Gastrocnemius medialis (tissue), 4 donors: ENCODE data around the gene CYSLTR2. TPM values are rescaled to one million over a fixed set of nuclear protein-coding genes. Genes with fewer than 3 reads are reported as not detected.

ENCODE experiments used
- ATAC-seq, 2 donors: fragments of 150-250 bp; one replicate each; pipeline ENCODE4 v1.9.1; 2016
- DNase-seq, 2 donors: peaks; one replicate each; pipeline ENCODE4 v3.0.0-alpha.2; 2019
- H3K27ac ChIP-seq, 4 donors: fragments of 200-600 bp; sonication (generic); 1 replicate in 1 of 4; 2 replicates in 3 of 4; pipeline ENCODE4 v1.5.1; 2016 to 2018; ENCODE audit warnings: mild to moderate bottlenecking in 2 of 4, moderate library complexity in 1 of 4
- H3K27me3 ChIP-seq, 3 donors: fragments of 200-600 bp; sonication (generic) in 2 of 3; 1 replicate in 1 of 3; 2 replicates in 2 of 3; pipeline versions ENCODE4 v1.5.1 to v1.6.0; 2016 to 2019; ENCODE audit warnings: mild to moderate bottlenecking in 1 of 3, moderate library complexity in 1 of 3
- H3K36me3 ChIP-seq, 2 donors: fragments of 200-600 bp; sonication (generic) in 1 of 2; one replicate each; pipeline ENCODE4 v1.5.1; 2017 to 2018
- H3K4me1 ChIP-seq, 2 donors: fragments of 200-600 bp; sonication (generic) in 1 of 2; one replicate each; pipeline ENCODE4 v1.5.1; 2016 to 2017; ENCODE audit warnings: mild to moderate bottlenecking in 2 of 2
- H3K4me3 ChIP-seq, 4 donors: fragments of 200-600 bp; sonication (generic) in 3 of 4; 1 replicate in 1 of 4; 2 replicates in 3 of 4; pipeline ENCODE4 v1.5.1; 2016 to 2019; ENCODE audit warnings: mild to moderate bottlenecking in 2 of 4
- H3K9me3 ChIP-seq, 3 donors: fragments of 200-600 bp; sonication (generic) in 2 of 3; 1 replicate in 1 of 3; 2 replicates in 2 of 3; pipeline ENCODE4 v1.5.1; 2016 to 2019
- POLR2A ChIP-seq, 2 donors: fragments of 450-650 bp; IDR thresholded peaks; one replicate each; pipeline ENCODE4 v1.6.1; 2017; ENCODE audit warnings: antibody characterized with exemption in 2 of 2, mild to moderate bottlenecking in 2 of 2, moderate library complexity in 2 of 2
- in situ Hi-C, 4 donors: fragments of 200-750 bp; cut with MboI; loops; one replicate each; pipeline versions ENCODE4 v1.15.0 to v1.8.0; 2017; ENCODE audit warnings: low sequenced_read_pairs in 4 of 4
- intact Hi-C: fragments of 100-400 bp; cut with DNase I; formaldehyde crosslinking; loops from one replicate; pipeline ENCODE4 v1.15.1; 2023; ENCODE audit warnings: low total_unique reads
- total RNA-seq, 4 donors: library from RNA; depleted of rRNA; stranded (reverse); fragments of >200 nt; gene quantifications; one replicate each; pipeline versions ENCODE4 v1.1.0 to v1.2.3, GENCODE V29; 2016
- TF ChIP-seq, protein P1 (sequence below), 5 experiments: fragments of 450-650 bp in 3 of 5; fragments of 200-600 bp in 2 of 5; sonication (generic) in 2 of 5; IDR thresholded peaks in 4 of 5; conservative IDR thresholded peaks in 1 of 5; 1 replicate in 4 of 5; 2 replicates in 1 of 5; pipeline ENCODE4 v1.5.1; 2016 to 2019; ENCODE audit warnings: antibody characterized with exemption in 5 of 5, mild to moderate bottlenecking in 3 of 5, moderate library complexity in 3 of 5

Gene CYSLTR2
- total RNA-seq, 4 donors from 2014 or later, result 0.09 to 0.10 TPM; not detected in 2

GRCh38 chr13:48633700-48634099, 20.0 kb upstream of the CYSLTR2 start:
- Histone ChIP-seq H3K4me3 (no peak overlapping the region), H3K9me3 (no peaks in the 10 kb centered on the region), H3K27me3 (no peaks in the 10 kb centered on the region), H3K36me3 (no peaks in the 10 kb centered on the region), H3K27ac (no peak overlapping the region), H3K4me1 (no peaks in the 10 kb centered on the region)
- TF ChIP-seq, protein P1, sequence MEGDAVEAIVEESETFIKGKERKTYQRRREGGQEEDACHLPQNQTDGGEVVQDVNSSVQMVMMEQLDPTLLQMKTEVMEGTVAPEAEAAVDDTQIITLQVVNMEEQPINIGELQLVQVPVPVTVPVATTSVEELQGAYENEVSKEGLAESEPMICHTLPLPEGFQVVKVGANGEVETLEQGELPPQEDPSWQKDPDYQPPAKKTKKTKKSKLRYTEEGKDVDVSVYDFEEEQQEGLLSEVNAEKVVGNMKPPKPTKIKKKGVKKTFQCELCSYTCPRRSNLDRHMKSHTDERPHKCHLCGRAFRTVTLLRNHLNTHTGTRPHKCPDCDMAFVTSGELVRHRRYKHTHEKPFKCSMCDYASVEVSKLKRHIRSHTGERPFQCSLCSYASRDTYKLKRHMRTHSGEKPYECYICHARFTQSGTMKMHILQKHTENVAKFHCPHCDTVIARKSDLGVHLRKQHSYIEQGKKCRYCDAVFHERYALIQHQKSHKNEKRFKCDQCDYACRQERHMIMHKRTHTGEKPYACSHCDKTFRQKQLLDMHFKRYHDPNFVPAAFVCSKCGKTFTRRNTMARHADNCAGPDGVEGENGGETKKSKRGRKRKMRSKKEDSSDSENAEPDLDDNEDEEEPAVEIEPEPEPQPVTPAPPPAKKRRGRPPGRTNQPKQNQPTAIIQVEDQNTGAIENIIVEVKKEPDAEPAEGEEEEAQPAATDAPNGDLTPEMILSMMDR (IDR thresholded peaks at IDR 0.05 in 4 of 5, conservative IDR thresholded peaks at IDR 0.05 in 1 of 5), result no peak
- no peak for TF ChIP-seq POLR2A (IDR thresholded peaks at IDR 0.05)
- in situ Hi-C loops (no loop called here), intact Hi-C loops (no loop called here)
- DNase-seq (no peak), ATAC-seq (no peak)

GRCh38 chr13:48634636-48635035, 19.1 kb upstream of the CYSLTR2 start:
- Histone ChIP-seq H3K27ac (no peak overlapping the region), H3K36me3 (no peaks in the 10 kb centered on the region), H3K27me3 (no peaks in the 10 kb centered on the region), H3K9me3 (no peaks in the 10 kb centered on the region), H3K4me1 (no peaks in the 10 kb centered on the region), H3K4me3 (no peak overlapping the region)
- intact Hi-C loops (no loop called here), in situ Hi-C loops (no loop called here)
- ATAC-seq, result no peak
- DNase-seq, result no peak
- TF ChIP-seq POLR2A (IDR thresholded peaks at IDR 0.05), result no peak
- TF ChIP-seq, protein P1 (IDR thresholded peaks at IDR 0.05 in 4 of 5, conservative IDR thresholded peaks at IDR 0.05 in 1 of 5), result no peak

DNA sequence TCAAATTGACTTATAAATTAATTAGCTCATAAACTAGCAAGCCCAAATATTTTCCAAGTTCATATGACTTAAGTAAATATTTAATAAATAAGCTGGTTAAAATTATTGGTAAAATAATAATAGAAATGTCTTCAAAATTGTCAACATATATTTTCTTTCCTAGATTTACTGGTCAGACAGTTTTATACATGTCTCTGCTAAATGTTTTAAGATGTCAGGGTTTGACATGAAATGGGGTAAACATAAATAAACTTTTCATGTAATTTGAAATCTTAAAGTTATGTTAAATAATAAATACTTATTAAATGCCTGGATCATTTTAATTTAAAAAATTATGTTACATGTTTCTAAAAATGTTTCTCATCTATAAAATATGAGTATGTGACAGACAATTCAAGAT, 18.3 kb upstream of the CYSLTR2 start:
- DNase-seq (no peak), ATAC-seq (no peak)
- intact Hi-C loops, result no loop called here
- no peak overlapping the region for H3K27ac ChIP-seq
- TF ChIP-seq, protein P1 (IDR thresholded peaks at IDR 0.05 in 4 of 5, conservative IDR thresholded peaks at IDR 0.05 in 1 of 5), result no peak
- no peak for TF ChIP-seq POLR2A (IDR thresholded peaks at IDR 0.05)
- H3K4me1 ChIP-seq, result no peaks in the 10 kb centered on the region
- in situ Hi-C loops, result no loop called here
- H3K36me3 ChIP-seq, result no peaks in the 10 kb centered on the region
- no peak overlapping the region for H3K4me3 ChIP-seq
- no peaks in the 10 kb centered on the region for H3K9me3 ChIP-seq
- no peaks in the 10 kb centered on the region for H3K27me3 ChIP-seq

GRCh38 chr13:48636550-48636949, 17.2 kb upstream of the CYSLTR2 start:
- Histone ChIP-seq H3K36me3 (no peaks in the 10 kb centered on the region), H3K27me3 (no peaks in the 10 kb centered on the region), H3K9me3 (no peaks in the 10 kb centered on the region), H3K4me1 (no peaks in the 10 kb centered on the region), H3K27ac (no peak overlapping the region), H3K4me3 (no peak overlapping the region)
- DNase-seq (no peak), ATAC-seq (no peak)
- intact Hi-C loops, result no loop called here
- TF ChIP-seq, protein P1 (IDR thresholded peaks at IDR 0.05 in 4 of 5, conservative IDR thresholded peaks at IDR 0.05 in 1 of 5), result no peak
- no peak for TF ChIP-seq POLR2A (IDR thresholded peaks at IDR 0.05)
- in situ Hi-C loops, result no loop called here

- intact Hi-C loops (no loop called here), in situ Hi-C loops (no loop called here)
- Histone ChIP-seq H3K9me3 (no peaks in the 10 kb centered on the region), H3K27me3 (no peaks in the 10 kb centered on the region), H3K27ac (no peak overlapping the region), H3K36me3 (no peaks in the 10 kb centered on the region), H3K4me3 (no peak overlapping the region), H3K4me1 (no peaks in the 10 kb centered on the region)
- DNase-seq, result no peak
- no peak for ATAC-seq
- TF ChIP-seq, protein P1 (IDR thresholded peaks at IDR 0.05 in 4 of 5, conservative IDR thresholded peaks at IDR 0.05 in 1 of 5), result no peak
- no peak for TF ChIP-seq POLR2A (IDR thresholded peaks at IDR 0.05)
Observed at GRCh38 chr13:48637601-48638000, 16.1 kb upstream of the CYSLTR2 start.
